GM18870 (cell line): ENCODE measurements around the gene DOLPP1.

Source experiments
- ATAC-seq: cut with Tn5 transposase; IDR thresholded peaks from one replicate; pipeline ENCODE4 v1.9.1; 2021; ENCODE audit warnings: moderate library complexity; ENCODE audit not compliant: unreplicated experiment

DOLPP1 gene

DNA sequence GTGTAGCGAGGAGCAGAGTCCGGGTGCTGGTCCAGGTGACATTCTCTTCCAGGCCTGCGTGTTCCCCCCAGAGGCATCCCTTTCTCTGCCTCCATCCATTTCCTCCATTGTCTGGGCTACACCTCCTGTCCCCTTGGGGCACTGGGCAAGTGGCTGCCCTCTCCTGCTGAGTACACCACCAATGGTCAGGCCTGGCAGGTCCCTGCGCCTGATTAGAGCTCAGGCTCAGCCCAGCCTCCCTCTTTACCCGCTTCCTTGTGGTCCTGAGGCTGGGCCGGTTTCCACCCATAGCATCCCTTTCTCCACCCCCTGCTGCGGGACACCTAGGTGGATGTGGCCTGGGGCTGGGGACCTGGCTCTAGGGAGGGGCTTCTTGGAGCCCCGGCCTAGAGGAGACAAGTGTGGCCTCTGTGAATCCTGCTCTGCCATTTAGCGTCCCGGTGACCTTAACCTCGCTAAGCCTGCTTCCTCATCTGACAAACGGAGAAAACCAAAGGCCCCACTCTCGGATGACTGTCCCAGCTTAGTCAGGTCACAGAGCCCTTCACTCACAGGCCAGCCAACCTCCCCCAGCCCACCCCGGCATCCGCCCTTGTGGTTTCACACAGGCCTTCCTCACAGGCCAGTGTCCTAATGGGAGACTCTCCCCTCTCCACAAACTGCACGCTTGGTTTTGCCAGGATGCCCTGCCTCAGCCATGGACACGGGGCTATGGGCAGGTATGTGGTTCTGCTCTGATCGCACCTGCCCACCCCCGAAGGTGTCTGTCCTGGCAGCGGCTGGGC is 12.9 kb downstream of the DOLPP1 start:
- no peak for ATAC-seq

DNA sequence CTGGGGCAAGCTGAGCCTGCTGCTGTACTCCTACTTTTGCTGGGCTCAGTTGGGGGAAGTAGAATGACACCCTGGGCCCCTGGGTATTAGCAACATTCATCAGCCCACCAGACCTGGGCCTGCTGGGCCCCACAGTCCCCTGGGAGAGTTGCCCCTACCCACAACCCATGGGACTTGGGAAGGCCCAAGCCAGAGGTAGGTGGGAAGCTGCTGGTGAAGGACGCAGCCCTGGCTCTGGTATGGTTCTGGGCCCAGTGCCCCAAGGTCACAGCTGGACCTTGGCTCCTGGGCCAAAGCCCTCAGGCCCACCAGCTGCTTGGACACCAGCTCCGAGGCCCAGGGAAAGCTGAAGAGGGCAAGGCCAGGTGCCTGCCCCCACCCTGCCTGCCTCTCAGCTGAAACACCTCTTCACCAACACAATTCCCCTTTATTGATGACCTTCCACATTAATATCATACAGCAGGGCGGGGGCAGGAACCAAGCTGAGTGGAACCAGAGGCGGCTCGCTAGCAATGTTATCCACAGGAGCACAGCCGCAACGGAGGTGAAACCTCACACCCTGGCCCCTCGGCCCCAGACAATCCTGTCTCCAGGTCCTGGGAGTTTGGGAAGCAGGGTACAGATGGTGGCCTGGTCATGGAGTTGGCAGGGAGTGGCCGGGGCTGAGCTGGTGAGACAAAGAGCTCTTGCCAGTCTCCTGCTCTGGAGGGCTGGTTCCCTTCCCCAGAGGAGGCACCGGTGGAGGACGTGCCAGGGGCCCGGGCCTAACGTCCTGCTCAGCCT is 13.7 kb downstream of the DOLPP1 start:
- no peak for ATAC-seq

DNA sequence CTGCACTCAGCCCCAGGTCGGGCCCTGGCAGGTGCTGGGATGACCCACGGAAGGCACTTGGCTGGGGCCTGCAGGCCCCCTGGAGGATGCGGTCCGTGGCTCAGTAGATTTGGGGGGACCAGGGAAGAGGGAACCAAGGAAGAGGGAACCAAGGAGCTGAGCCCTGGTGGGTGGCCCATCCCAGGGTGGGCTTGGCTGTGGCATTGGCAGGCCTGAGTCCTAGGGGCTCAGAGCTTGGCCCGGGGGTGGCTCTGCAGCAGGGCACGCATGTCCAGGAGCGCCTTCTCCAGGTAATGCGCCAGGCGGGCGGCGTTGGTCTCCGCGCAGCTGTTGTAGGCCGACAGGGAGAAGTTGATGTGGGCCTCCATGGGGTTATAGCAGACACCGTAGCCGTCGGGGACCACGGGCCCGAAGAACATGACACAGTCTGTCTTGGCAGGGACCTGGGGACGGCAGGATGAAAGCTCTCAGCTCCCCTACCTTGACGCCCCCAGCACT is 14.3 kb downstream of the DOLPP1 start:
- ATAC-seq, result no peak

DNA sequence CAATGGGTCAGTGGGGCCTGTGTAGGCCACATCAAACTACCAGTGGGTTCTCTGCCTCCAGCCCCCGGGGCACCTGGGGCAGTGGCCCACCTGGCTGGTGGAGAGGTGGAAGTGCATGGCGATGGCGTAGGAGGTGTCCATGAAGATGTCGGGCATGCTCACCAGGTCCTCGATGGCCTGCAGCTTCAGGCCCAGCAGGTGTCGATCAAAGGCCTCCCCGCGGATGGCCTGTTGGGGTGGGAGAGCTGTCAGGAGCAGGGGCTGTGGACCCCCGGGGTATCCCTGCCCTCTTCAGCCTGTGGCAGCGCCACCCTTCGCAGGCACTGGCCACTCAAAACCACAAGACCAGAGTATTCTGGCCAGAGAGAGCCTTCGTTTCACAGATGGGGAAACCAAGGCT is 15.0 kb downstream of the DOLPP1 start:
- no peak for ATAC-seq

DNA sequence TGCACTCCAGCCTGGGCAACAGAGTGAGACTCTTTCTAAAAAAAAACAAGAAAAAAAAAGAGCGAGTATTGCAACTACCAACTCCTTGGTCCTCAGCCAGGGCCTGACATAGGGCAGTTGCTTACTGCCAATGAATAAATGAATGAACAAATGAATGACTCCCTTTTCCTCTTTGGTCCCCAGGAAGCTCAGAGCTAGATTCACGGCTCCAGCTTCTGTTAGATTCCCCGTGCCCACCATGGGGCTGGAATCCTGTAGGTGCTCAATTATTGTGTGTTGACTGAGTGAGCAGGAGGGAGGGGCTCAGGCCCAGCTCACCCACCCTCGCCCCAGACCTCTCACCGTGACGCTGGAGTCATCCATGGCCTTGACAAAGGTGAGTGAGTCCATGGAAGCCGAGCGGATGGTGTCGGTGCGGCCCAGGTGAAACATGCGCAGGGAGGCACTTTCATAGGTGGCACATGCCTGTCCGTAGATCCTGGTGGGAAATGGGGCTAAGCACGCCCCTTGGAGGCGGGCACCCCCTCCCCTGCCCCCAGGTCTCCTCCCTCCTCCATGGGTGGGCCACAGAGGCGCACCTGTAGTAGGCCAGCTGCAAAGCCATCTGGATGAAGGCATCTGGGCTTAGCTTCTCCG is 16.9 kb downstream of the DOLPP1 start:
- ATAC-seq, result no peak

DNA sequence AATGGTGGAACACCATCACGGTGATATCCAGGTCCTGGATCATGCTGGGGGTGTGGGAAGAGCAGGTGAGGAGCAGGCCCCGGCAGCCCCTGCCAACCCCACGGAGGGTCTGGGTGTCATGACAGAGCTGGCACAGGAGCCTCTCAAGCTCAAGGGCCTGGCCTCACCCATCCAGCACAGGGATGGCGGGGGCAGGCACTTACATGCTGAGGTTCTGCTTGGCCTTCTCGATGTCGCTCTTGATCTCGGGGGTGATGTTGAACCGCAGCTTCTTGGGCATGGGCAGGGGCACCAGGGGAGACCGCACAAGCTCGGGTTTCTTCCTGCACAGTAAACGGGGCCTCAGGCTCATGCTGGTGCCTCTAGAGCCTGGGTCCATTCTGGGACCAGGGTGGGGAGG is 17.4 kb downstream of the DOLPP1 start:
- ATAC-seq, result no peak

DNA sequence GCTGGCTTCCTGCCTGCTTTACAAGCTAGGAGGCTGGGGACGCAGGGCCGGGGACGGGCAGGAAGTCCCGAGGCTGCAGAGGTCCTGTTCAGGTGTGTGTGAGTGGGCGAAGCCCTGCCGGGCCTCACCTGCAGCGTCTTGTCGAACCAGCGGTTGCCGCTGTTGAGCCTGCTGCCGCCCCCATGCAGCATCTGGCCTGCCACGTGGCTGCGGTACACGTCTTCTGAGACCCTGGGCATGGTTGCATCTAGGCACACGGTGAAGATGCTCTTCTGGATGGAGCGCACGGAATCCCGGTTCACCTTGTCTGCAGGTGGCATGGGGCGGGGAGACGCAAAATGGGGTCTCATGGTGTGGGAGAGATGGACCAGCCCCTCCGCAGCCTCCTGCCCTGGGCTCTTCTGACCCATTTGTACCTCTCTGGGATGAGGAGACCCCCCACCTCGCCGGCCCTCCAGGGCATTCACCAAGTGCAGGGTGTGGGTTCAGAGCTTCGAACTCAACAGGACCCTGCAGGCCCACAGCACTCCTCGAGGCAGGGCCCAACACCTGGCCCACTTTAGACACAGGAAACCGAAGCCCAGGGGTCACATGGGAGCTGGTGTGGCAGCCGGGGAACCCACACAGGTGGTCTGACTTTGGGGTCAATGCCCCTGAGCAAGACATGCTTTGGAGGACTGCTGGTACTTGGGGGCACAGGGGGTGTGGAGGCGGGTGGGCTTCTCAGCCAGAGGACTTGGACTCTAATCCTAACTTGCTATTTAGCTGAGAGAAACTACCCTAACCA is 19.7 kb downstream of the DOLPP1 start:
- no peak for ATAC-seq

DNA sequence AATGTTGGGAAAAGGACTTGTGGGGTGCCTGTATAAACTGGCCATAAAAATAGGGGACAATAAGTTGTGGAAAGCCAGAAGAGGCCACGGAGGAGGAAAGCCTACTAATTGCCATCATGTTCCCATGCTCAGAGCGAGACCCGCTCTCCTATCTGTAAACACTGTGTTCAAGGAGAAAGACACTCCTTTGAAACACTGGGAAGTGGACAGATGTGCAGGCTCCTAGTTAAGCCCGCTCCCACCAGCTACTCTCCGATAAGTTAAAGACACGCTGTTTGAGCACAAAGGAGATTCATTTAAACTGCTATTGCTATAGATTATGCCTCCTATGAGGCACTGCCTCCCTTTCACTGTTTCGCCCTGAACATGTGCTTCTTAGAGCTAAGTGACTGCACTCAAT is 20.4 kb downstream of the DOLPP1 start:
- no peak for ATAC-seq

DNA sequence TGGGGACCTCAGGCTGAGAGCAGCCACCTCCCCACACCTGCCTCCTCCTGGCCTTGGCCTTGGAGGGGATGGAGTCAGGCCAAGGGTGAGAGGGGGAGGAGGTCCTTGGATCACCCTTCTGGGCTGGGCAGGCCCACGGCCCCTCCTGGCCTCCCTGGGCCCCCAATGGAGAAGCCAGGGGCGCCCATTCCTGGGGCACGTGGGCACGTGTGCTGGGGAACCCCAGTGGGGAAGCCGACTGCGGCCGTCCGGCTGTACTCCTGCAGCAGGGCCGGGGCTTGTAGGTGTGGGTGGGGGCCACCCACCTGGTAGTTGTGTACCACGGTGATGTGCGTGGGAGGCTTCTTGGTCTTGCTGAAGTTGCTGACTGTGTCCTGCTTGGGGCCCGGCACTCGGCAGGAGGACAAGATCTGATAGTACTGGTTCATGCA is 21.2 kb downstream of the DOLPP1 start:
- ATAC-seq, result no peak

DNA sequence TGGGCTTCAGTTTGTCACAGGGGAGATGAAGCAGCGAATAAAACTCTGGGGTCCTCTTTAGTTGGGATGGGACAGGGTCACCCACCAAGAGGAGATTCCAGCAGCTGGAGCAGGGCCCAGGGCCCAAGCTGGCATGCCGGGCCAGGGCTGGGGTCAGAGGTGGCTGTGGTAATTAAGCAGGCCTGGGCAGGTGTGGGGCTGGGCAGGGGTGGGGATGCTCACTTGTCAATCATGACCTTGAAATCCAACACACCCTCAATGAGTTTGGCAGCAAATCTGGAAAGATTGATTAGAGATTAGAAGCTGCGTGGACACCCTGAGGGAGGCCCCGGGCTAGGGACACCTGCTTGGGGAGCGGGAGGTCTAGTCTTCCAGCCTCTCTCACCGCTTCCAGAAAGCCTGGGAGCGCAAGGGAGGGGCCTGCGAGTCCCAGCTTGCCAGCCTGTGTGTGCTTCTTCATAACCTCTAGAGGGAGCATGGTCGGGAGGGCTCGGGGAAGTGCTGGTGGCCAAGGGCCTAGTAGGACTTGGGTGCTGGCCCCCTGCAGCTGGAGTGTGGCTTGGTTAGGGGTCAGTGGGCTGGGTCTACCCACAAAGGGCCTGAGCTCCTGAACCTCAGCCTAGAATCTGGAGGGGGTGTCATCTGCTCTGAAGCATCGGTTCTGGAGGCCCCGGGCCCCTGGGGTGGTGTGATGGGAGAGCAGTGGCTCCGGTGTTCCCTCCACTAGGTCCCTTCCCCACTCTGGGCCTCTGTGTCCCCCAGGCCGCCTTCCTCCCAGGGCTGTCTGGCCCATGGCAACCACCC is 22.1 kb downstream of the DOLPP1 start:
- no peak for ATAC-seq

DNA sequence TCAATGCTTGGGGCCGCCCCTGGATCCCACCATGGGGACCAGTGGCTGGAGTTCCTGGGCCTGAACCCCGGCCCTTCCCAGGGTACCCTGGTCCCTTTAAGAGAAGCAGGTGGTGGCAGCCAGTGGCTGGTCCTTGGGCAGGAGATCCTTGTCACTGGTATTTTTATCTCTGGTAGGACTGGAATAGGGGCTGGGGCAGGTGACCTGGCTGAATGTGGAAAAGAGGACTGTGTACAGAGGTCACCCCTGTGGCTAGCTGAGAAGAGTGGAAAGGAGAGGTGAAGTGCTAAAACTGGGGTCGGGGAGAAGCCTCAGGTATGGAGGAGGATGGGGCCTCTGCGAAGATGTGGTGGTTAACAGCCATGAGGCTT is 22.7 kb downstream of the DOLPP1 start:
- ATAC-seq, result no peak

DNA sequence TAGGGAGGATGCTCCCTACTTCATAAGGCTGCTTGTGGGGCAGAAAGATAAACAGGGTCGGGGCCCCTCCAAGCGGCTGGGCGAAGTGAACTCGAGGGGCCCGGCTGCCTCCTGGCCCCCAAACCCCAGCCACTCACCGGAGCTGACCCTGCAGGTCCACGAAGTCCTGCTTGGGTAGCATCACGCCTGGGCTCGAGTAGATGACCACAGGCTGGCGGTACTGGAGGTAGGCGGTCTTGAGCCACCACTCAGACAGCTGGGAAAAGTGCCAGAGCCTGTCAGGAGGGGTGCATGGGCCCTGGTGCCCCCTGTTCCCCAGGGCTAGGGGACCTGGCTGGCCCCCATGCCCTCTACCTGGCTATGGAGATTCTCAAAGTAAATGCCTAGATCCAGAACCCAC is 23.1 kb downstream of the DOLPP1 start:
- ATAC-seq, result no peak

DNA sequence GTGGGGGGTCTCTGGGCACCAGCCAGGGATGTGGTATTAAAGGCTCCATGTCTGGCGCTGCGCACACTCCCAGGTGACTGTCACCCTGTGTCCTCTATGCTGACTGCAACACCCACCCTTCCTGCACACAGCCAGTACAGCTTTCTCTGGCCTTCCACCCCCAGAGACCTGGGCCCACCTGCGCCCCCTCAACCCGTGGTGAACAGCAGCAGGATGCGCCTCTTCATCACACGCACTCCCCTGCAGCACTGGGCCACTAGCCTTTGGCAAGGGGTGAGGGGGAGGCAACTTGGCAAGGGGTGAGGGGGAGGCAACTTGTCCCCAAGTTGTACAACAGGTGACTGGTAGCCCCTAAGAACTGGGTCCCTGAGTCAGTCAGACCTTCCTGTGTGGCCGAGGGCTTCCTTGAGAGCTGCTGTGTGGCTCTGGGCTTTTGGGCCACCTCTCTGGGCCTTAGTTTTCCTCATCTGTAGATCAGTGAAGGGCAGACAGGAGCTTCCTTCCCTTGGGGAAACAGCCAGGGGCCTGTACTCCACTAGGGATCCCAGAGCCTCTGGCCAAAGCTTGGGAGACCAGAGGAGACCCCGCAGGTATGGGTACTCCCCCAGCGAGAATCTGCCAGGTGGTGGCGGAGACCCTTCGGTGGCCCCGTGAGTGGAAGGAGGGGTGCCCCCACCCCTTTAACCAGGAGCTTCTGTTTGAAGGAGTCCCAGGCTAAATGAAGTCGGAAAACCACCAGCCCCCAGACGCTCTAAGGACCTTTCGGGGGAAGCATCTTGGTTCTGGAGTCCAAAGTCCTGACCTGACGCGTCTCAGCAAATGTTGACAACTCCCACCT is 25.2 kb downstream of the DOLPP1 start:
- ATAC-seq, result no peak

DNA sequence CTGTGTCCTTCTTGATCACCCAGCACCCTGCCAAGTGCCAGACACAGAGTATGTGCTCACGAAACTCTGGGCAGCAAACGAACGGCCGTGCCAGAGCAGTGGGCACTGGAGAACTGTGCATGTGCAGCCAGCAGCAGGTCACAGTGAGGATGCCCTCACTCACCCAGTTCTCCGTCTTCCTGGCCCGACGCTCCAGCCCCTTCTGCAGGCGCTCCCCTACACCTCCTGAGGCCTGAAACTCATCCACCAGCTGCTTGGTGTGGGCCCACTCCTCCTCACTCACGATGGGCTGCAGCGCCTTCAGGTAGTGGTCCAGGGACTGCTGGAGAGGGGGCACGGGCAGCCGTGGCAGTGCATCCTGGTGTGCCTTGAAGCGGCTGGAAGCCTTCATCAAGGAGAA is 26.7 kb downstream of the DOLPP1 start:
- no peak for ATAC-seq

DNA sequence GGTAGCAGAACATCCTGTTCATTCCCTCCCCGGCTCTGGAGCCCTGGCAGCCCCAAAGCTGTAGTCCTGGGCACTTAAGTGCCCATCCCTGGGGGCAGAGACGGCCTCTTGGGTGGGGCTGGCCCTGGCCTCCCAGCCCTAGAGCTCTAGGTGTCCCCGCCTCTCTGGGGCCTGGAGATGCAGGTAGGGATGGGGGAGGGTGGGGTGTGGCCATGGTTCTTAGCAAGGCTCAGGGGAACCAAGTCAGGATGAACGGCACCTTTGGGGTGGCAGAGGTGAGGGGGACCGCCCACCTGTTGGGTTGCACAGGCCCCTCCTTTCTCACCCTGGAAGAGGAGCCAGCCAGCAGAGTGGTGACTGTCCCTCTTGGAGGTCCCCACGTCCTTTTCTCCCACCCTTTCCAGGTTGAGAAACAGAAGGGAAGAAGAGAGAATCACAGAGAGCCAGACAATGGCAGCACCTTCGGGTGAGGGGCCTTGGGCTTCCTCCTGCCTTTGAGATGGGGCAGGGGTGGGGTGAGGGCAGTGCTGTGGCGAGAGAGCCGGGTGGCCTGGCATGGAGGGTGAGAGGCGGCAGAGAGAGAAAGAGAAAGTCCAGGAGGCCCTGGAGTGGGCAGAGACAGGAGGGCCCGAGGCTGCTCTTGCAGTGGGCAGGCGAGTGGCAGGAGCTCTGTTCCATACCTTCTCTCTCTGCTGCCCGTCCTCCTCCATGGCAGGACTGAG is 27.3 kb downstream of the DOLPP1 start:
- no peak for ATAC-seq

DNA sequence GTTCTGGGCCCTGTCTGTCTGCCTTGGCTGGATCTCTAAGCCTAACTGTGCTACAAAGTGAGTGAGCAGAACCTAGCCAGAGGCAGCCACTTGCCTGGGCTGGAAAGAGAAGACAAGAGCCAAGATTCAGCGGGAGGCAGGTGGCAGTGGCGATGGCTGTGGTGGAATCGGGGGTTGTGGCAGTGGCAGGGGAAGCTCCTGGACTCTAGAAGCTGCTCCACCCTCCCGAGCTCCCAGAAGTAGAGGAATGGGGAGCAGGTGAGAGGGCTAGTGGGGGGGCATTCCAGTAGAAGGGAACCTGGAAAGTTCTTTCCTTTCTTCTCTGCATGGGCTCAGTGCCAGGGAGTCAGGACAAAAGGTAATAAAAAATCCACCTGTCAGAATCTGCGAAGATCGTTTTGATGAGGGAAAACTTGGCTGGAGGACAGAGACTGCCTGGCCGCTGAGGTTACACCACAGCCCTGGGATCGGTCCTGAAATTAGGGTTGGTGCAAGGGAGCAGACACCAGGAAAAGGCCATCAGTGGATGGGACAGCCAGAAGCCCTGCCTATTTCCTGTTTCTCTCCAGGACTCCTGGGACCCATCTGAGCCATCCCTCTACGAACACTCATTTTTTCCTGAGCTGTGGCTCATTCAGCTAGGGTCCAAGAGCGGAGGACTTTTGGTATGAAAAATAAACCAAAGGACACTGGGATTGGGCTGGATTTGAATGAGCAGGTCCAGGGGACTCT is 28.1 kb downstream of the DOLPP1 start:
- no peak for ATAC-seq

DNA sequence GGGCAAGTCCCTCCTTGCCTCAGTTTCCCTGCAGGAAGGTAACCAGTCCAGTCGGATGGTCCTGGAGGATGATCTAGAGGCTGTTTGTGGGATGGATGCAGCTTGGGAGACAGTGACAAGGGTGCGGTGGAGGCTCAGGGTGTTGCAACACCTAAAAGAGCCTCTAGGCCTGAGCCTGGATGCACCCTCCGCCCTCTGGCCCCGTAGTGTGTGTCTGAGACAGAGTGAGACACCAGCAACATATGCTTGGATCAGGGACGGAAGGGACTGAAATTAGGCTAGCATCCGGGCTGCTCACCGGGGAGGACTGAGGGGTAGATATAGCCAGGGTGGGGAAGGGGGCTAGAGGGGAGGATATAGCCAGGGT is 28.6 kb downstream of the DOLPP1 start:
- no peak for ATAC-seq
